GM23338 (cell line): ENCODE data around the gene CNPY2. TPM values are rescaled to one million over a fixed set of nuclear protein-coding genes. Genes with fewer than 3 reads are reported as not detected.

ENCODE experiments used
- ATAC-seq: fragments of 200-7000 bp; cut with Tn5 transposase; 3 replicates; pipeline ENCODE4 v1.9.1; 2020
- DNase-seq: peaks from one replicate; pipeline ENCODE4 v3.0.0-alpha.2; 2015; ENCODE audit warnings: low spot score
- H2AFZ ChIP-seq: fragments of 200-600 bp; sonication (generic); 2 replicates; pipeline ENCODE4 v1.8.0; 2016; ENCODE audit warnings: antibody characterized with exemption, mild to moderate bottlenecking, moderate library complexity
- H3F3A ChIP-seq: fragments of 200-600 bp; sonication (generic); replicated peaks from 2 replicates; pipeline ENCODE4 v1.8.0; 2017; ENCODE audit warnings: antibody characterized with exemption, mixed run types, low read depth
- H3K27ac ChIP-seq: fragments of 200-600 bp; sonication (generic); 2 replicates; pipeline ENCODE4 v1.6.1; 2016; ENCODE audit warnings: low read depth
- H3K27me3 ChIP-seq: fragments of 200-600 bp; sonication (generic); 2 replicates; pipeline ENCODE4 v1.8.0; 2016; ENCODE audit warnings: mild to moderate bottlenecking, mixed run types, moderate library complexity; ENCODE audit not compliant: insufficient read depth
- H3K36me3 ChIP-seq: fragments of 200-600 bp; sonication (generic); 2 replicates; pipeline ENCODE4 v1.8.0; 2016; ENCODE audit warnings: mild to moderate bottlenecking; ENCODE audit not compliant: insufficient read depth
- H3K4me1 ChIP-seq: fragments of 200-600 bp; sonication (generic); 2 replicates; pipeline ENCODE4 v1.8.0; 2016; ENCODE audit warnings: mild to moderate bottlenecking, moderate library complexity; ENCODE audit not compliant: insufficient read depth
- H3K4me2 ChIP-seq: fragments of 200-600 bp; sonication (generic); 2 replicates; pipeline ENCODE4 v1.7.1; 2017; ENCODE audit warnings: mixed run types
- H3K4me3 ChIP-seq: fragments of 200-600 bp; sonication (generic); 2 replicates; pipeline ENCODE4 v1.6.1; 2016; ENCODE audit warnings: mixed run types
- H3K79me2 ChIP-seq: fragments of 200-600 bp; sonication (generic); replicated peaks from 2 replicates; pipeline ENCODE4 v1.8.0; 2017; ENCODE audit warnings: mild to moderate bottlenecking; ENCODE audit not compliant: insufficient read depth
- H3K9me2 ChIP-seq: fragments of 200-600 bp; sonication (generic); 2 replicates; pipeline ENCODE4 v1.8.0; 2017; ENCODE audit not compliant: insufficient read depth
- H4K20me1 ChIP-seq: fragments of 200-600 bp; sonication (generic); replicated peaks from 2 replicates; pipeline ENCODE4 v1.8.0; 2017; ENCODE audit warnings: mild to moderate bottlenecking; ENCODE audit not compliant: insufficient read depth
- H3K27ac Mint-ChIP-seq: 2 replicates; pipeline ENCODE4 v1.8.0; 2020; ENCODE audit warnings: inconsistent platforms, mild to moderate bottlenecking, moderate library complexity, mixed read lengths
- H3K27me3 Mint-ChIP-seq: 3 replicates; pipeline ENCODE4 v1.8.0; 2022; ENCODE audit warnings: low read depth, mild to moderate bottlenecking, moderate library complexity, mixed read lengths, inconsistent platforms; ENCODE audit not compliant: insufficient read depth, poor library complexity
- H3K36me3 Mint-ChIP-seq: 3 replicates; pipeline ENCODE4 v1.8.0; 2021; ENCODE audit warnings: low read depth, mild to moderate bottlenecking, inconsistent platforms, moderate library complexity, mixed read lengths
- H3K4me1 Mint-ChIP-seq: 3 replicates; pipeline ENCODE4 v1.8.0; 2020; ENCODE audit warnings: mild to moderate bottlenecking, inconsistent platforms, mixed read lengths
- H3K4me3 Mint-ChIP-seq: 3 replicates; pipeline ENCODE4 v1.8.0; 2021; ENCODE audit warnings: moderate library complexity, mild to moderate bottlenecking, inconsistent platforms, mixed read lengths
- H3K9me3 Mint-ChIP-seq: 3 replicates; pipeline ENCODE4 v1.8.0; 2020; ENCODE audit warnings: moderate library complexity, mild to moderate bottlenecking, inconsistent platforms, mixed read lengths
- CREB1 ChIP-seq: fragments of 250-450 bp; sonication (Bioruptor Pico); IDR thresholded peaks from 2 replicates; pipeline ENCODE4 v1.5.0; 2020; ENCODE audit warnings: low read depth, mild to moderate bottlenecking, moderate library complexity
- EZH2 ChIP-seq: fragments of 200-600 bp; sonication (generic); IDR thresholded peaks from one replicate; pipeline ENCODE4 v1.8.0; 2017; ENCODE audit warnings: antibody characterized with exemption, mild to moderate bottlenecking, low read depth; ENCODE audit not compliant: unreplicated experiment
- EZH2phosphoT487 ChIP-seq: fragments of 200-600 bp; sonication (generic); IDR thresholded peaks from one replicate; pipeline ENCODE4 v1.8.1; 2018; ENCODE audit warnings: antibody characterized with exemption; ENCODE audit not compliant: unreplicated experiment
- POLR2AphosphoS5 ChIP-seq: IDR thresholded peaks from 2 replicates; pipeline ENCODE4 v1.6.1; 2016; ENCODE audit warnings: antibody characterized with exemption, low read depth
- STAT1 ChIP-seq: IDR thresholded peaks from one replicate; pipeline ENCODE4 v1.6.1; 2016; ENCODE audit warnings: antibody characterized with exemption; ENCODE audit not compliant: unreplicated experiment
- long read RNA-seq: library from polyadenylated mRNA; unstranded; transcript quantifications from one replicate; pipeline ENCODE4 v2.0.0, GENCODE V29; 2020; ENCODE audit not compliant: unreplicated experiment
- polyA plus RNA-seq: library from polyadenylated mRNA; unstranded; fragments of >200 nt; fragmentation: Nextera tagmentation; extraction: Ambion mirVana; gene quantifications from 2 replicates; pipeline ENCODE4 v1.2.1, GENCODE V29; 2016
- total RNA-seq: library from RNA; depleted of rRNA; stranded (reverse); fragments of >200 nt; shearing (Covaris generic); gene quantifications from 2 replicates; pipeline ENCODE4 v1.2.3, GENCODE V29; 2014; rRNA removed
- TF ChIP-seq, protein P1 (sequence below), 2 experiments: fragments of 200-600 bp in 1 of 2; sonication (generic) in 1 of 2; conservative IDR thresholded peaks; 2 replicates each; pipeline versions ENCODE4 v1.5.1 to v1.6.1; 2016 to 2017; ENCODE audit warnings: antibody characterized with exemption in 2 of 2, low read depth in 2 of 2, mild to moderate bottlenecking in 2 of 2, moderate library complexity in 1 of 2
- TF ChIP-seq, protein P2 (sequence below): IDR thresholded peaks from 2 replicates; pipeline ENCODE4 v1.6.1; 2016; ENCODE audit warnings: antibody characterized with exemption

The CNPY2 gene
- total RNA-seq (107 and 119 TPM in 2 replicates), polyA plus RNA-seq (316 and 317 TPM in 2 replicates)
- long read RNA-seq, transcript CNPY2-206 (3 exons, 817 nt), result minor isoform, 23 of 169 reads
- long read RNA-seq, transcript CNPY2-201 (6 exons, 1,214 nt), result major isoform, 136 of 169 reads
- long read RNA-seq, partial matches to known transcripts, result 0 of 169 reads
- long read RNA-seq, other reads (novel, unspliced or antisense), result 6 of 169 reads

DNA sequence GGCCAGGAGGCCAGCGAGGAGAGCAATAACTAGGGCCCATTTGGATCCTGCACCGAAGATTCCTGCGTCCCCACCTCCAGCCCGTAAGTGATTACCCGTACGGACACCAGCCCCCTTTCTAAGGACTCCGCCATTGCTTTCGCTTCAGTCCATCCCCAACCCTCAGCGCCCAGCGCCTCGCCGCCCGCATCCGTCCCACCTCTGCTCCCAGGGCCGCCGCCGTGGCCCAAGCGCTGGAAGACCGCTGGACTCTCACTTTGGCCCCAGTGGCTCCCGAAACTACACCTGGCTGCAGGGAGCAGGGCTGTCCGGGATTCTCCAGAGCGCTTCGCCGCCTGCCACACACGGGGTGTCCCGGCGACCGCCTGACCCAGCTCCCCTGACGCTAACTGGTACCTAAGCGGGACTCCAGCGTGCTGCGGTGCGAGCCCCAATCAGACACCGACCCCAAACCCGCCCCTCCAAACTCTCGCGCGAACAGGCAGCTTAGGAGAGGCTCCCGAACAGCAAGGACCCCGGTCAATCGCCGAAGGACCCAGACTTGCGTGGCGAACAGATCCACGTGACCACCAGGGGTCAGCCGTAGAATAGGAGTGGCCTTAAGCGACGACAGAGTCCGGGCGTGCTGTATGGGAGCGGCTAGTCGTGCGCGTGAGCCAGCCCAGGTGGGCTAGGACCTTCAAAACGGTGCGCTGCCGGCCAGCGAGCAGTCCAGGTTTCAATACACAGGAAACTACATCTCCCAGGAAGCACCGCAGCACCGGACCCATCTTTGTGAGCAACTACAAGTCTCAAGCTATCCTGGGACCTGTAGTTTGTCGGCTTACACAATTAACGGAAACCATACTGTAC, at the start of gene CNPY2:
CNPY2 (minus strand) TSS at position 367 of the 852 bp plus-strand sequence. CDS start 771 bp downstream, outside the sequence.
- ATAC-seq, result peak; percentile 94
- peaks cover 18% of the 10 kb centered on the region for H3F3A ChIP-seq
- Mint-ChIP-seq H3K4me3 (peak within 1 kb of the TSS; percentile 100), H3K27ac (peak within 1 kb of the TSS; percentile 99), H3K9me3 (no peaks in the 10 kb centered on the region; the same call in 2 of the 3 replicates), H3K4me1 (peaks cover 4% of the 10 kb centered on the region), H3K36me3 (peaks cover 42% of the 10 kb centered on the region), H3K27me3 (peaks cover 8% of the 10 kb centered on the region)
- H3K27me3 ChIP-seq, result no peaks in the 10 kb centered on the region
- peak within 1 kb of the TSS; percentile 92 for H3K27ac ChIP-seq
- DNase-seq, result peak; percentile 99
- H4K20me1 ChIP-seq, result peaks cover 3% of the 10 kb centered on the region; the same call in 1 of the 2 replicates
- no peaks in the 10 kb centered on the region for H3K9me2 ChIP-seq
- H3K4me1 ChIP-seq, result peaks cover 12% of the 10 kb centered on the region
- peaks cover 31% of the 10 kb centered on the region for H3K36me3 ChIP-seq
- peak within 1 kb of the TSS; percentile 99 for H3K4me2 ChIP-seq
- peak within 1 kb of the TSS; percentile 97 for H2AFZ ChIP-seq
- H3K79me2 ChIP-seq, result peaks cover 20% of the 10 kb centered on the region
- peak within 1 kb of the TSS; percentile 99 for H3K4me3 ChIP-seq
- TF ChIP-seq EZH2phosphoT487 (no peak), POLR2AphosphoS5 (peak; percentile 92), CREB1 (peak; percentile 71; the same call in 1 of the 2 replicates)
- TF ChIP-seq, protein P1, sequence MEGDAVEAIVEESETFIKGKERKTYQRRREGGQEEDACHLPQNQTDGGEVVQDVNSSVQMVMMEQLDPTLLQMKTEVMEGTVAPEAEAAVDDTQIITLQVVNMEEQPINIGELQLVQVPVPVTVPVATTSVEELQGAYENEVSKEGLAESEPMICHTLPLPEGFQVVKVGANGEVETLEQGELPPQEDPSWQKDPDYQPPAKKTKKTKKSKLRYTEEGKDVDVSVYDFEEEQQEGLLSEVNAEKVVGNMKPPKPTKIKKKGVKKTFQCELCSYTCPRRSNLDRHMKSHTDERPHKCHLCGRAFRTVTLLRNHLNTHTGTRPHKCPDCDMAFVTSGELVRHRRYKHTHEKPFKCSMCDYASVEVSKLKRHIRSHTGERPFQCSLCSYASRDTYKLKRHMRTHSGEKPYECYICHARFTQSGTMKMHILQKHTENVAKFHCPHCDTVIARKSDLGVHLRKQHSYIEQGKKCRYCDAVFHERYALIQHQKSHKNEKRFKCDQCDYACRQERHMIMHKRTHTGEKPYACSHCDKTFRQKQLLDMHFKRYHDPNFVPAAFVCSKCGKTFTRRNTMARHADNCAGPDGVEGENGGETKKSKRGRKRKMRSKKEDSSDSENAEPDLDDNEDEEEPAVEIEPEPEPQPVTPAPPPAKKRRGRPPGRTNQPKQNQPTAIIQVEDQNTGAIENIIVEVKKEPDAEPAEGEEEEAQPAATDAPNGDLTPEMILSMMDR (conservative IDR thresholded peaks at IDR 0.05; ENCODE audit: low read depth in 2 of 2), result peak in 1 of 2 experiments; percentile 59; a peak in 2 of 4 replicates
- TF ChIP-seq, protein P2, sequence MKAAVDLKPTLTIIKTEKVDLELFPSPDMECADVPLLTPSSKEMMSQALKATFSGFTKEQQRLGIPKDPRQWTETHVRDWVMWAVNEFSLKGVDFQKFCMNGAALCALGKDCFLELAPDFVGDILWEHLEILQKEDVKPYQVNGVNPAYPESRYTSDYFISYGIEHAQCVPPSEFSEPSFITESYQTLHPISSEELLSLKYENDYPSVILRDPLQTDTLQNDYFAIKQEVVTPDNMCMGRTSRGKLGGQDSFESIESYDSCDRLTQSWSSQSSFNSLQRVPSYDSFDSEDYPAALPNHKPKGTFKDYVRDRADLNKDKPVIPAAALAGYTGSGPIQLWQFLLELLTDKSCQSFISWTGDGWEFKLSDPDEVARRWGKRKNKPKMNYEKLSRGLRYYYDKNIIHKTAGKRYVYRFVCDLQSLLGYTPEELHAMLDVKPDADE, result peak; percentile 97

DNA sequence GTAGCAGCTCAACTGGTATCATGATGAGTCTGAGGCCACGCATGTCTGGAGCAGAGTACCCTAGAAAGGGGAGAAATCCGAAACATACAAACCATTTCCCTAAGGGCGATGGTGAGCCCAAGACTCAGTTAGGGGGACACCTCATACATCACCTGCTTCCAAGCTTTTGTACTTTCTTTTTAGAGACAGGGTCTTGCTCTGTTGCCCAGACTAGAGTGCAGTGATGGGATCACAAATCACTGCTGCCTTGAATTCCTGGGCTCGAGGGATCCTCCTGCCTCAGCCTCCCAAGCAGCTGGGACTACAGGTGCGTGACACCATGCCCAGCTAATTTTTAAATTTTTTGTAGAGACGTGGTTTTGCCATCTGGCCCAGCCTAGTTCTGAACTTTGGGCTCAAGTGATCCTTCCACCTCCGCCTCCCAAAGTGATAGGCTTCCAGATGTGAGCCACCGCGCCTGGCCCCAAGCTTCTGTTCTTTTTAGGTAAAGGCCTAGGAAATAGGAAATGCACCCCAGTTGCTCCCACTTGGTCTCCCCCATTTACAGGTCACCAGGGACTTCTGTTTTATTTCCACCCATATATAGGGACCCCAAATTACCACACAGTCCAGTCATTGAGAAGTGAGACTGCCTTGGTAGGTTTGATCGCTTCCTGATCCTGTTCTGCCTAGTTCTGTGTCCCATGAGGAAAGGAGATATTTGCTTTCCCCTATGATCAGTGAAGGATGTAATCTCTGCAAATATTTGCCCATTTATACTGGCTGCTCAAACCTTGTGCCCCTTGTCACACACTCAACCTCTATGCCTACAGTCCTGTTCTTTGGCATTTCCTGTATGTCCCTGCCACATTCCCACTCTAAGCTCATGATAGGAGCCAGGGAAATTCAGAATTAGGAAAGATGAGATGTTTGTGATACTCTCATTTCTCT, 46.6 kb upstream of the CNPY2 start, which contains the start of gene APOF:
APOF (minus strand) TSS at position 728 of the 930 bp plus-strand sequence; CDS start at position 616, 112 bp downstream.
- Histone ChIP-seq H2AFZ (no peak within 1 kb of the TSS), H3K4me3 (no peak within 1 kb of the TSS), H3K4me2 (no peak within 1 kb of the TSS), H3K36me3 (no peaks in the 10 kb centered on the region), H3K79me2 (peaks cover 14% of the 10 kb centered on the region), H3K27me3 (no peaks in the 10 kb centered on the region), H3K9me2 (no peaks in the 10 kb centered on the region), H3K4me1 (peaks cover 8% of the 10 kb centered on the region), H3K27ac (no peak within 1 kb of the TSS), H4K20me1 (no peaks in the 10 kb centered on the region), H3F3A (peaks cover 5% of the 10 kb centered on the region; the same call in 1 of the 2 replicates)
- ATAC-seq (no peak), DNase-seq (no peak)
- no peak within 1 kb of the TSS for H3K27ac Mint-ChIP-seq
- peaks cover 11% of the 10 kb centered on the region for H3K4me1 Mint-ChIP-seq
- no peak for TF ChIP-seq POLR2AphosphoS5
- TF ChIP-seq, protein P1 (conservative IDR thresholded peaks at IDR 0.05; ENCODE audit: low read depth in 2 of 2), result no peak
- no peak for TF ChIP-seq CREB1
- TF ChIP-seq STAT1, result no peak
- no peak for TF ChIP-seq EZH2
- peak within 1 kb of the TSS; percentile 94 for H3K4me3 Mint-ChIP-seq
- H3K27me3 Mint-ChIP-seq, result peaks cover 9% of the 10 kb centered on the region
- H3K36me3 Mint-ChIP-seq, result peaks cover 3% of the 10 kb centered on the region; the same call in 1 of the 3 replicates
- no peaks in the 10 kb centered on the region; the same call in 2 of the 3 replicates for H3K9me3 Mint-ChIP-seq
